ENCODE results near the gene C3orf52. TPM values are rescaled to one million over a fixed set of nuclear protein-coding genes. Genes with fewer than 3 reads are reported as not detected.

The C3orf52 gene
- total RNA-seq, 1 experiment from 2014 or later = 14.3 TPM

GRCh38 chr3:112133626-112134334 lies 47.6 kb downstream of the C3orf52 start (continued):
- no peak for TF ChIP-seq CDX4 (CRISPR knock-in tag; IDR thresholded peaks at IDR 0.05; ENCODE audit: borderline replicate concordance)
- TF ChIP-seq E2F1 (CRISPR knock-in tag; IDR thresholded peaks at IDR 0.05) = no peak
- no peak for TF ChIP-seq PREB (CRISPR knock-in tag; IDR thresholded peaks at IDR 0.05; ENCODE audit: borderline replicate concordance)
- no peak for TF ChIP-seq USF2 (CRISPR knock-in tag; IDR thresholded peaks at IDR 0.05)
- no peak for TF ChIP-seq SMAD4 (CRISPR knock-in tag; IDR thresholded peaks at IDR 0.05)
- TF ChIP-seq TEAD4 (CRISPR knock-in tag; IDR thresholded peaks at IDR 0.05) = no peak
- no peak for TF ChIP-seq RORB (CRISPR knock-in tag; IDR thresholded peaks at IDR 0.05)
- TF ChIP-seq NR3C1 (CRISPR knock-in tag; conservative IDR thresholded peaks at IDR 0.05; ENCODE audit: low read depth) = no peak

- Mint-ChIP-seq H3K4me1 (peaks cover 50% of the 10 kb centered on the region), H3K27ac (no peak overlapping the region), H3K9me3 (no peaks in the 10 kb centered on the region), H3K36me3 (peaks cover 4% of the 10 kb centered on the region; the same call in 1 of the 2 replicates), H3K27me3 (ENCODE audit: low read depth) (no peaks in the 10 kb centered on the region), H3K4me3 (no peak overlapping the region)
- ChIA-PET CTCF (interaction anchor here (0.6 to 2.5 kb wide), 3 partner anchors 23 to 465 kb away, joined by 3 to 5 read pairs (median 3); partner anchors contain the start of gene SLC9C1), POLR2A (no interaction called here)
- no peak for ATAC-seq
- DNase-seq (ENCODE audit: low spot score) = no peak
- TF ChIP-seq FOXP1 (CRISPR knock-in tag; IDR thresholded peaks at IDR 0.05; ENCODE audit: borderline replicate concordance) = no peak
- TF ChIP-seq AFF4 (CRISPR knock-in tag; IDR thresholded peaks at IDR 0.05; ENCODE audit: borderline replicate concordance) = no peak
- no peak for TF ChIP-seq MYBL2 (CRISPR knock-in tag; IDR thresholded peaks at IDR 0.05)
- no peak for TF ChIP-seq ZNF232 (CRISPR knock-in tag; IDR thresholded peaks at IDR 0.05)
- TF ChIP-seq ZNF423 (CRISPR knock-in tag; IDR thresholded peaks at IDR 0.05) = no peak
- no peak for TF ChIP-seq ZBTB43 (CRISPR knock-in tag; IDR thresholded peaks at IDR 0.05)
- no peak for TF ChIP-seq IRF1 (CRISPR knock-in tag; IDR thresholded peaks at IDR 0.05)
- no peak for TF ChIP-seq TEAD4 (CRISPR knock-in tag; IDR thresholded peaks at IDR 0.05)
- no peak for TF ChIP-seq NFE2L1 (CRISPR knock-in tag; IDR thresholded peaks at IDR 0.05)
- TF ChIP-seq OVOL2 (CRISPR knock-in tag; IDR thresholded peaks at IDR 0.05; ENCODE audit: borderline replicate concordance) = no peak
- TF ChIP-seq RELA (CRISPR knock-in tag; IDR thresholded peaks at IDR 0.05; ENCODE audit: borderline replicate concordance) = no peak
- TF ChIP-seq ZNF416 (CRISPR knock-in tag; IDR thresholded peaks at IDR 0.05) = no peak
- TF ChIP-seq PRRX2 (CRISPR knock-in tag; IDR thresholded peaks at IDR 0.05) = no peak
- no peak for TF ChIP-seq E2F5 (CRISPR knock-in tag; IDR thresholded peaks at IDR 0.05)
Measured at GRCh38 chr3:112134335-112135124, 48.3 kb downstream of the C3orf52 start.

Data from WTC11 (cell line).